HepG2 (cell line): ENCODE data around the gene CHRD. TPM values are rescaled to one million over a fixed set of nuclear protein-coding genes. Genes with fewer than 3 reads are reported as not detected.

Experiments used
- ERF ChIP-seq: IDR thresholded peaks from 2 replicates; pipeline ENCODE4 v1.6.1; 2018; ENCODE audit warnings: missing biosample characterization, missing genetic modification reagents
- REL ChIP-seq: sonication (generic); formaldehyde crosslinking; conservative IDR thresholded peaks from 2 replicates; pipeline ENCODE4 v1.8.0; 2022; ENCODE audit warnings: mild to moderate bottlenecking, missing genetic modification reagents, moderate library complexity
- YEATS4 ChIP-seq: sonication (generic); formaldehyde crosslinking; IDR thresholded peaks from 2 replicates; pipeline ENCODE4 v1.4.0; 2020; ENCODE audit warnings: missing genetic modification reagents, borderline replicate concordance
- ZNF558 ChIP-seq: sonication (generic); formaldehyde crosslinking; IDR thresholded peaks from 2 replicates; pipeline ENCODE4 v1.9.0; 2022; ENCODE audit warnings: mild to moderate bottlenecking, missing genetic modification reagents, borderline replicate concordance
- ZNF605 ChIP-seq: sonication (generic); formaldehyde crosslinking; IDR thresholded peaks from 2 replicates; pipeline ENCODE4 v1.8.0; 2022; ENCODE audit warnings: mild to moderate bottlenecking, missing genetic modification reagents
- ZNF607 ChIP-seq: sonication (generic); formaldehyde crosslinking; IDR thresholded peaks from 2 replicates; pipeline ENCODE4 v1.5.1; 2020; ENCODE audit warnings: missing genetic modification reagents, mild to moderate bottlenecking, borderline replicate concordance
- ZNF737 ChIP-seq: sonication (generic); formaldehyde crosslinking; IDR thresholded peaks from 2 replicates; pipeline ENCODE4 v1.5.0; 2020; ENCODE audit warnings: missing genetic modification reagents, mild to moderate bottlenecking, borderline replicate concordance
- ZNF775 ChIP-seq: sonication (generic); formaldehyde crosslinking; IDR thresholded peaks from 2 replicates; pipeline ENCODE4 v1.4.0; 2020; ENCODE audit warnings: missing genetic modification reagents, mild to moderate bottlenecking, moderate library complexity, borderline replicate concordance
- polyA plus RNA-seq, 8 experiments: library from polyadenylated mRNA; depleted of rRNA in 3 of 8; stranded (reverse) in 7 of 8; unstranded in 1 of 8; fragments of >200 nt; fragmentation: Illumina TruSeq in 4 of 8; extraction: Trizol in 4 of 8; gene quantifications; 2 replicates each; pipeline versions ENCODE4 v1.2.1 to v1.2.3, GENCODE V29; 2011 to 2016; ENCODE audit warnings: low read depth in 4 of 8, missing spikeins in 1 of 8, mixed read lengths in 1 of 8; ENCODE audit not compliant: insufficient read depth in 1 of 8
- total RNA-seq, 5 experiments: library from RNA; depleted of rRNA; stranded (reverse); fragments of >200 nt; fragmentation: Illumina TruSeq; extraction: Trizol; gene quantifications; 2 replicates each; pipeline ENCODE4 v1.2.3, GENCODE V29; 2016; ENCODE audit warnings: low read depth in 1 of 5
- TF ChIP-seq, protein P1 (sequence below): IDR thresholded peaks from 2 replicates; pipeline ENCODE4 v1.6.1; 2016; ENCODE audit warnings: missing biosample characterization, missing genetic modification reagents, low read depth
- TF ChIP-seq, protein P2 (sequence below): IDR thresholded peaks from 2 replicates; pipeline ENCODE4 v1.6.1; 2016; ENCODE audit warnings: low read depth
- TF ChIP-seq, protein P3 (sequence below): sonication (generic); formaldehyde crosslinking; IDR thresholded peaks from 2 replicates; pipeline ENCODE4 v1.4.0; 2020; ENCODE audit warnings: missing genetic modification reagents
- TF ChIP-seq, protein P4 (sequence below): sonication (generic); formaldehyde crosslinking; IDR thresholded peaks from 2 replicates; pipeline ENCODE4 v1.5.0; 2020; ENCODE audit warnings: mild to moderate bottlenecking, missing genetic modification reagents
- TF ChIP-seq, protein P5 (sequence below): sonication (generic); formaldehyde crosslinking; IDR thresholded peaks from 2 replicates; pipeline ENCODE4 v1.8.1; 2023; ENCODE audit warnings: missing genetic modification reagents, mild to moderate bottlenecking, borderline replicate concordance
- TF ChIP-seq, protein P6 (sequence below): sonication (generic); formaldehyde crosslinking; IDR thresholded peaks from 2 replicates; pipeline ENCODE4 v1.4.0; 2020; ENCODE audit warnings: mild to moderate bottlenecking, missing genetic modification reagents, borderline replicate concordance

The CHRD gene
- total and polyA plus RNA-seq, 2 of the 13 experiments (the other 11 are each of a cell fraction or from before 2014, with no cell fraction given) = 22.2 to 35.2 TPM

DNA sequence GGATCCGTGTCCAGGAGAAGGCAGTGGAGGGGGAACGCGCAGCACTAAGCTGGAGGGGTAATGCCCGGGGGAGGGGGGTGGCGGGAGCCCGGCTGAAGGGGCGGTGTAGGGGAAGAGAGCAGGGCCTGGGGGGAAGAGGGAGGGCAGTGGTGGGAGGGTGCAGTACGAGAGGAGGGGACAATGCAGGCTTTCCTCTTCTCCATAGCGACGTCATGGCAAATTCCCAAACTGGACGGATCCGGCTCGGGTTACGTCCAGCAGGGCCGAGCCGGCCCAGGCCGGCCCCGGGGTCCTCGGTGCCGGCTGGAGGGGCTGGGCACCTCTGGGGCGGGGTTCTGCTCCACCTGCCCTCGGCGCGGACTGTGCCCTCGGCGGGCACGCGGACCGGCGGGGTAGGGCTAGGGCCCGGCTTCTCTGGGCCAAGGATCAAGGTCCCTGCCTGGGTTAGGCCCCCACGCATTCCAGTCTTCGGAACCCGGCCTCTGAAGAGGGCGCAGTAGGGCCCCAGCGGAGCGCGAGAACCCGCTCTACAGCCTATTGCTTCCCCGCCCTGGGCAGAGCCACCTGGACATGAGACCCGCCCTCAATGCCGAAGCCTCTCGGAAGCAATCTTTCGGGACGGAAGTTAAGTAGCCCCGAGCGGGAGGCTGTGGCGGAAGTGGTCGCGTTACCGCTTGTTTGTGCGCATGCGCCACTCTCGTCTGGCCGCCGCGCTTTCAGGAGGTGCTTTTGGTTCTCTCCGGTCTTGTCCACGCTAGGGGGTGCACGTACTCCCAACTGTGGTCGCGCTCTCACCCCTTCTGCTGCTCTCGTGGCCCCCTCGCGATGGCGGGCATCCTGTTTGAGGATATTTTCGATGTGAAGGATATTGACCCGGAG, 16.9 kb upstream of the CHRD start (continued):
- TF ChIP-seq ERF (CRISPR knock-in tag) (no peak; the same call in 1 of the 2 replicates), YEATS4 (CRISPR knock-in tag) (peak; percentile 82; the same call in 1 of the 2 replicates), ZNF737 (CRISPR knock-in tag) (no peak; the same call in 1 of the 2 replicates), ZNF775 (CRISPR knock-in tag) (no peak), ZNF607 (CRISPR knock-in tag) (peak; percentile 90; the same call in 1 of the 2 replicates), ZNF558 (CRISPR knock-in tag) (no peak), REL (CRISPR knock-in tag) (no peak), ZNF605 (CRISPR knock-in tag) (peak; percentile 90; the same call in 1 of the 2 replicates)
- TF ChIP-seq, protein P1, sequence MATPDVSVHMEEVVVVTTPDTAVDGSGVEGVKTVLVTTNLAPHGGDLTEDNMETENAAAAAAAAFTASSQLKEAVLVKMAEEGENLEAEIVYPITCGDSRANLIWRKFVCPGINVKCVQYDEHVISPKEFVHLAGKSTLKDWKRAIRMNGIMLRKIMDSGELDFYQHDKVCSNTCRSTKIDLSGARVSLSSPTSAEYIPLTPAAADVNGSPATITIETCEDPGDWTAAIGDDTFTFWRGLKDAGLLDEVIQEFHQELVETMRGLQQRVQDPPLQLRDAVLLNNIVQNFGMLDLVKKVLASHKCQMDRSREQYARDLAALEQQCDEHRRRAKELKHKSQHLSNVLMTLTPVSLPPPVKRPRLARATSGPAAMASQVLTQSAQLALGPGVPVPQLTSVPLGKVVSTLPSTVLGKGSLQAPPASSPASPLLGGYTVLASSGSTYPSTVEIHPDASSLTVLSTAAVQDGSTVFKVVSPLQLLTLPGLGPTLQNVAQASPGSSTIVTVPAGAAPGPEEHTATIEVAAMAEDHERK = no peak; the same call in 1 of the 2 replicates
- TF ChIP-seq, protein P2, sequence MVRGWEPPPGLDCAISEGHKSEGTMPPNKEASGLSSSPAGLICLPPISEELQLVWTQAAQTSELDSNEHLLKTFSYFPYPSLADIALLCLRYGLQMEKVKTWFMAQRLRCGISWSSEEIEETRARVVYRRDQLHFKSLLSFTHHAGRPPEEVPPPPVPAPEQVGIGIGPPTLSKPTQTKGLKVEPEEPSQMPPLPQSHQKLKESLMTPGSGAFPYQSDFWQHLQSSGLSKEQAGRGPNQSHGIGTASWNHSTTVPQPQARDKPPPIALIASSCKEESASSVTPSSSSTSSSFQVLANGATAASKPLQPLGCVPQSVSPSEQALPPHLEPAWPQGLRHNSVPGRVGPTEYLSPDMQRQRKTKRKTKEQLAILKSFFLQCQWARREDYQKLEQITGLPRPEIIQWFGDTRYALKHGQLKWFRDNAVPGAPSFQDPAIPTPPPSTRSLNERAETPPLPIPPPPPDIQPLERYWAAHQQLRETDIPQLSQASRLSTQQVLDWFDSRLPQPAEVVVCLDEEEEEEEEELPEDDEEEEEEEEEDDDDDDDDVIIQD (CRISPR knock-in tag) = no peak
- TF ChIP-seq, protein P3, sequence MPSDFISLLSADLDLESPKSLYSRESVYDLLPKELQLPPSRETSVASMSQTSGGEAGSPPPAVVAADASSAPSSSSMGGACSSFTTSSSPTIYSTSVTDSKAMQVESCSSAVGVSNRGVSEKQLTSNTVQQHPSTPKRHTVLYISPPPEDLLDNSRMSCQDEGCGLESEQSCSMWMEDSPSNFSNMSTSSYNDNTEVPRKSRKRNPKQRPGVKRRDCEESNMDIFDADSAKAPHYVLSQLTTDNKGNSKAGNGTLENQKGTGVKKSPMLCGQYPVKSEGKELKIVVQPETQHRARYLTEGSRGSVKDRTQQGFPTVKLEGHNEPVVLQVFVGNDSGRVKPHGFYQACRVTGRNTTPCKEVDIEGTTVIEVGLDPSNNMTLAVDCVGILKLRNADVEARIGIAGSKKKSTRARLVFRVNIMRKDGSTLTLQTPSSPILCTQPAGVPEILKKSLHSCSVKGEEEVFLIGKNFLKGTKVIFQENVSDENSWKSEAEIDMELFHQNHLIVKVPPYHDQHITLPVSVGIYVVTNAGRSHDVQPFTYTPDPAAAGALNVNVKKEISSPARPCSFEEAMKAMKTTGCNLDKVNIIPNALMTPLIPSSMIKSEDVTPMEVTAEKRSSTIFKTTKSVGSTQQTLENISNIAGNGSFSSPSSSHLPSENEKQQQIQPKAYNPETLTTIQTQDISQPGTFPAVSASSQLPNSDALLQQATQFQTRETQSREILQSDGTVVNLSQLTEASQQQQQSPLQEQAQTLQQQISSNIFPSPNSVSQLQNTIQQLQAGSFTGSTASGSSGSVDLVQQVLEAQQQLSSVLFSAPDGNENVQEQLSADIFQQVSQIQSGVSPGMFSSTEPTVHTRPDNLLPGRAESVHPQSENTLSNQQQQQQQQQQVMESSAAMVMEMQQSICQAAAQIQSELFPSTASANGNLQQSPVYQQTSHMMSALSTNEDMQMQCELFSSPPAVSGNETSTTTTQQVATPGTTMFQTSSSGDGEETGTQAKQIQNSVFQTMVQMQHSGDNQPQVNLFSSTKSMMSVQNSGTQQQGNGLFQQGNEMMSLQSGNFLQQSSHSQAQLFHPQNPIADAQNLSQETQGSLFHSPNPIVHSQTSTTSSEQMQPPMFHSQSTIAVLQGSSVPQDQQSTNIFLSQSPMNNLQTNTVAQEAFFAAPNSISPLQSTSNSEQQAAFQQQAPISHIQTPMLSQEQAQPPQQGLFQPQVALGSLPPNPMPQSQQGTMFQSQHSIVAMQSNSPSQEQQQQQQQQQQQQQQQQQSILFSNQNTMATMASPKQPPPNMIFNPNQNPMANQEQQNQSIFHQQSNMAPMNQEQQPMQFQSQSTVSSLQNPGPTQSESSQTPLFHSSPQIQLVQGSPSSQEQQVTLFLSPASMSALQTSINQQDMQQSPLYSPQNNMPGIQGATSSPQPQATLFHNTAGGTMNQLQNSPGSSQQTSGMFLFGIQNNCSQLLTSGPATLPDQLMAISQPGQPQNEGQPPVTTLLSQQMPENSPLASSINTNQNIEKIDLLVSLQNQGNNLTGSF (CRISPR knock-in tag) = no peak; the same call in 1 of the 2 replicates
- TF ChIP-seq, protein P4, sequence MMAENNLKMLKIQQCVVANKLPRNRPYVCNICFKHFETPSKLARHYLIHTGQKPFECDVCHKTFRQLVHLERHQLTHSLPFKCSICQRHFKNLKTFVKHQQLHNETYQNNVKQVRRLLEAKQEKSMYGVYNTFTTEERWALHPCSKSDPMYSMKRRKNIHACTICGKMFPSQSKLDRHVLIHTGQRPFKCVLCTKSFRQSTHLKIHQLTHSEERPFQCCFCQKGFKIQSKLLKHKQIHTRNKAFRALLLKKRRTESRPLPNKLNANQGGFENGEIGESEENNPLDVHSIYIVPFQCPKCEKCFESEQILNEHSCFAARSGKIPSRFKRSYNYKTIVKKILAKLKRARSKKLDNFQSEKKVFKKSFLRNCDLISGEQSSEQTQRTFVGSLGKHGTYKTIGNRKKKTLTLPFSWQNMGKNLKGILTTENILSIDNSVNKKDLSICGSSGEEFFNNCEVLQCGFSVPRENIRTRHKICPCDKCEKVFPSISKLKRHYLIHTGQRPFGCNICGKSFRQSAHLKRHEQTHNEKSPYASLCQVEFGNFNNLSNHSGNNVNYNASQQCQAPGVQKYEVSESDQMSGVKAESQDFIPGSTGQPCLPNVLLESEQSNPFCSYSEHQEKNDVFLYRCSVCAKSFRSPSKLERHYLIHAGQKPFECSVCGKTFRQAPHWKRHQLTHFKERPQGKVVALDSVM (CRISPR knock-in tag) = peak; percentile 68
- TF ChIP-seq, protein P5, sequence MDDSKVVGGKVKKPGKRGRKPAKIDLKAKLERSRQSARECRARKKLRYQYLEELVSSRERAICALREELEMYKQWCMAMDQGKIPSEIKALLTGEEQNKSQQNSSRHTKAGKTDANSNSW (CRISPR knock-in tag) = peak; percentile 13; the same call in 1 of the 2 replicates
- TF ChIP-seq, protein P6, sequence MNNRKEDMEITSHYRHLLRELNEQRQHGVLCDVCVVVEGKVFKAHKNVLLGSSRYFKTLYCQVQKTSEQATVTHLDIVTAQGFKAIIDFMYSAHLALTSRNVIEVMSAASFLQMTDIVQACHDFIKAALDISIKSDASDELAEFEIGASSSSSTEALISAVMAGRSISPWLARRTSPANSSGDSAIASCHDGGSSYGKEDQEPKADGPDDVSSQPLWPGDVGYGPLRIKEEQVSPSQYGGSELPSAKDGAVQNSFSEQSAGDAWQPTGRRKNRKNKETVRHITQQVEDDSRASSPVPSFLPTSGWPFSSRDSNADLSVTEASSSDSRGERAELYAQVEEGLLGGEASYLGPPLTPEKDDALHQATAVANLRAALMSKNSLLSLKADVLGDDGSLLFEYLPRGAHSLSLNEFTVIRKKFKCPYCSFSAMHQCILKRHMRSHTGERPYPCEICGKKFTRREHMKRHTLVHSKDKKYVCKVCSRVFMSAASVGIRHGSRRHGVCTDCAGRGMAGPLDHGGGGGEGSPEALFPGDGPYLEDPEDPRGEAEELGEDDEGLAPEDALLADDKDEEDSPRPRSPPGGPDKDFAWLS (CRISPR knock-in tag) = no peak
